Measurements from ENCODE around the gene KEAP1. TPM values are rescaled to one million over a fixed set of nuclear protein-coding genes. Genes with fewer than 3 reads are reported as not detected.

KEAP1 gene
- total and polyA plus RNA-seq, 2 of the 13 experiments (the other 11 are each of a cell fraction or from before 2014, with no cell fraction given) = 56.7 to 72.9 TPM

GRCh38 chr19:10442698-10443097 lies 60.5 kb downstream of the KEAP1 start:
- TF ChIP-seq MAZ (IDR thresholded peaks at IDR 0.05; ENCODE audit: borderline replicate concordance, low read depth, low read length) (no peak), MAZ (CRISPR knock-in tag; IDR thresholded peaks at IDR 0.05; ENCODE audit: low read depth) (no peak), CHD2 (IDR thresholded peaks at IDR 0.05; ENCODE audit: low read depth, low read length) (no peak), GABPB1 (CRISPR knock-in tag; IDR thresholded peaks at IDR 0.05) (no peak), REST (IDR thresholded peaks at IDR 0.05; ENCODE audit: borderline replicate concordance in 1 of 2, low read depth in 1 of 2, low read length in 2 of 2) (no peak), ARNTL (CRISPR knock-in tag; IDR thresholded peaks at IDR 0.05) (no peak), IKZF4 (CRISPR knock-in tag; IDR thresholded peaks at IDR 0.05; ENCODE audit: borderline replicate concordance, low read depth, not compliant biosample characterization) (no peak), PHF5A (CRISPR knock-in tag; IDR thresholded peaks at IDR 0.05; ENCODE audit: low read depth, unreplicated experiment) (no peak), ZNF44 (CRISPR knock-in tag; IDR thresholded peaks at IDR 0.05) (no peak)
- H3K27ac ChIP-seq (ENCODE audit: extremely low read length, insufficient read depth, low read length) = no peak overlapping the region
- H3K27me3 ChIP-seq (ENCODE audit: control insufficient read depth in 1 of 2, insufficient read depth in 2 of 2, low read length in 2 of 2) = no peaks in the 10 kb centered on the region
- in situ Hi-C loops (cut with HindIII; ENCODE audit: extremely low pct_ligation_motif_present, low pct_unique_long_range_greater_than_20kb) (no loop called here), intact Hi-C loops (cut with micrococcal nuclease; ENCODE audit: unreplicated experiment) (no loop called here)
- FAIRE-seq (no peak), ATAC-seq (no peak), DNase-seq (ENCODE audit: low spot score) (no peak)
- WGBS (ENCODE audit: low lambda C conversion rate) = 98% methylated on average over 3 of the region's 3 CpGs
- H3K4me2 ChIP-seq (ENCODE audit: low read depth, low read length) = no peak overlapping the region
- BruUV-seq (replicated peaks) = no TSS peak
- ChIA-PET POLR2A (no interaction called here), CTCF (ENCODE audit: low intra/inter-chr PET ratio, low total read pairs) (no interaction called here)
- H4K20me1 ChIP-seq (ENCODE audit: insufficient read depth, low read length) = no peaks in the 10 kb centered on the region
- H3K36me3 ChIP-seq (replicated peaks in 1 of 2; ENCODE audit: control insufficient read depth in 1 of 2, insufficient read depth in 2 of 2, low read length in 2 of 2) = no peaks in the 10 kb centered on the region; a peak in 1 of 5 replicates
- no peaks in the 10 kb centered on the region for H3K79me2 ChIP-seq (ENCODE audit: insufficient read depth, low read length)
- H2AFZ ChIP-seq (ENCODE audit: low read length) = no peak overlapping the region
- H3K9ac ChIP-seq (ENCODE audit: insufficient read depth, low read depth, low read length) = no peak overlapping the region
- H3K4me1 ChIP-seq (ENCODE audit: insufficient read depth, low read length) = no peaks in the 10 kb centered on the region
- H3K4me3 ChIP-seq (replicated peaks in 1 of 3; ENCODE audit: insufficient read depth in 1 of 3, low read depth in 2 of 3, low read length in 3 of 3) = no peak overlapping the region
- no peaks in the 10 kb centered on the region for H3K9me3 ChIP-seq (ENCODE audit: low read length)

All from HepG2 (cell line).